ENCODE results near the gene LRRC27.

DNA sequence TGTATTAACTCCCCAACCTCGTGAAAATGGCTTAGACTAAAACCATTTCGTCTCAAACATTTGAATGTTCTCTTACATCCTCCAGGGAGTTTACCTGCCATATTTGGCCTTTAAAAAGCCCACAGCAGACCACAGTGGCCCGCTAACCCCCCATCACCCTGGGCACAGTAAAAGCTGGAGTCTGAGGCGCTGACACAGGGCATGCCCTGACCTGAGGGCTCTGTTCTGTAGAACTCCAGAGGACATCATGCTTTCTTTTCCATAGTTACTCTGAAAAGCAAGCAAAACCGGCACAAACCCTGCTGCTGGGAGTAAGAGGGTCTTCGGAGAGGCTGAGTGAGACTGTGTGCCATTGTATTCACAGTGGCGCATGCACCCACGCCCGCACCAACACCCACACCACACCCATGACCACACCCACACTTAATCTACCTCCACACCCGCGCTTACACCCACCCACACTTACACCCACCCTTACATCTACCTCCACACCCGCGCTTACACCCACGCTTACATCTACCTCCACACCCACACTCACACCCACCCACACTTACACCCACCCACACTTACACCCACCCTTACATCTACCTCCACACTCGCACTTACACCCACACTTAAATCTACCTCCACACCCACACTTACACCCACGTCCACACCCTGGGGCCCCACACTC, 32.1 kb downstream of the LRRC27 start:
- TF ChIP-seq, protein P1, sequence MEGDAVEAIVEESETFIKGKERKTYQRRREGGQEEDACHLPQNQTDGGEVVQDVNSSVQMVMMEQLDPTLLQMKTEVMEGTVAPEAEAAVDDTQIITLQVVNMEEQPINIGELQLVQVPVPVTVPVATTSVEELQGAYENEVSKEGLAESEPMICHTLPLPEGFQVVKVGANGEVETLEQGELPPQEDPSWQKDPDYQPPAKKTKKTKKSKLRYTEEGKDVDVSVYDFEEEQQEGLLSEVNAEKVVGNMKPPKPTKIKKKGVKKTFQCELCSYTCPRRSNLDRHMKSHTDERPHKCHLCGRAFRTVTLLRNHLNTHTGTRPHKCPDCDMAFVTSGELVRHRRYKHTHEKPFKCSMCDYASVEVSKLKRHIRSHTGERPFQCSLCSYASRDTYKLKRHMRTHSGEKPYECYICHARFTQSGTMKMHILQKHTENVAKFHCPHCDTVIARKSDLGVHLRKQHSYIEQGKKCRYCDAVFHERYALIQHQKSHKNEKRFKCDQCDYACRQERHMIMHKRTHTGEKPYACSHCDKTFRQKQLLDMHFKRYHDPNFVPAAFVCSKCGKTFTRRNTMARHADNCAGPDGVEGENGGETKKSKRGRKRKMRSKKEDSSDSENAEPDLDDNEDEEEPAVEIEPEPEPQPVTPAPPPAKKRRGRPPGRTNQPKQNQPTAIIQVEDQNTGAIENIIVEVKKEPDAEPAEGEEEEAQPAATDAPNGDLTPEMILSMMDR (IDR thresholded peaks at IDR 0.05): no peak
- no peak for TF ChIP-seq POLR2AphosphoS5 (IDR thresholded peaks at IDR 0.05)
- no peak for TF ChIP-seq EP300 (IDR thresholded peaks at IDR 0.05)
- no peak for TF ChIP-seq POLR2A (IDR thresholded peaks at IDR 0.05)
